ENCODE data around the gene SAMD4A.
A peak's percentile ranks its signal among the peaks of the same experiment; 100 is the strongest.

Gene SAMD4A

DNA sequence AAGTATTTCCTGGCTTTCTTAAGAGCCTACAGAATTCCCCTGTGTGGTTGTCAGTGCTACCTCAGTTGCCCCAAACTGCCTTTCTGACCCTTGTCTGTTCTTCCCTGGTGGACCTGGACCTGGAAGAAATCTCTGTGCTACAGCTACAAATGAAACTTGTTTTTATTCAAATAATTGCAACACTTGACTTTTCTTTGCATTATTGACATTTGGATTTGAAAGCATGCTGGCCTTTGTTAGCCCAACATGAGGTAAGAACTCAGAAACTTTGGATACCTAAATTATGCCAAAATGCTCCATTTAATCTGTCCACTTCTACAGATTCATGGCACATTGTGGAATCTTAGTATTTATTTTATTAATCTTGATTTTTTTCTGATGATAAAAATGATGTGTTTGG lies 142.9 kb downstream of the SAMD4A start:
- no peak for DNase-seq

DNA sequence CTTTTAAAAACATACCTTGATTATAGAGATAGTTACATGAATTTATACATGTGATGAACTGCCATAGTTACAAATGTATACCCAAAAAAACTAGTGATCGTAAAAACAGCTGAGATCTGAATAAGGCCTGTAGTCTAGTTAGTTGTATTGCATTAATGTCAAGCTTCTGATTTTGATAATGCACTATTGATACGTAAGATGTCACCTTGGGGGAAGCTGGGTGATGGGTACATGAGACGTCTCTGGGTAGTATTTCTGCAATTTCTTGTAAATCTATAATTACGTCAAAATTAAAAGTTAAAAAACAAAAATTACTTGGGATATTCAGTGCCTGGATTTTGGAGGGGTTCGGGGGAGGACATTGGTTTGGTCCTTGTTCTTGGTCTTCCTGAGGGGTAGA lies 144.4 kb downstream of the SAMD4A start:
- DNase-seq = no peak

DNA sequence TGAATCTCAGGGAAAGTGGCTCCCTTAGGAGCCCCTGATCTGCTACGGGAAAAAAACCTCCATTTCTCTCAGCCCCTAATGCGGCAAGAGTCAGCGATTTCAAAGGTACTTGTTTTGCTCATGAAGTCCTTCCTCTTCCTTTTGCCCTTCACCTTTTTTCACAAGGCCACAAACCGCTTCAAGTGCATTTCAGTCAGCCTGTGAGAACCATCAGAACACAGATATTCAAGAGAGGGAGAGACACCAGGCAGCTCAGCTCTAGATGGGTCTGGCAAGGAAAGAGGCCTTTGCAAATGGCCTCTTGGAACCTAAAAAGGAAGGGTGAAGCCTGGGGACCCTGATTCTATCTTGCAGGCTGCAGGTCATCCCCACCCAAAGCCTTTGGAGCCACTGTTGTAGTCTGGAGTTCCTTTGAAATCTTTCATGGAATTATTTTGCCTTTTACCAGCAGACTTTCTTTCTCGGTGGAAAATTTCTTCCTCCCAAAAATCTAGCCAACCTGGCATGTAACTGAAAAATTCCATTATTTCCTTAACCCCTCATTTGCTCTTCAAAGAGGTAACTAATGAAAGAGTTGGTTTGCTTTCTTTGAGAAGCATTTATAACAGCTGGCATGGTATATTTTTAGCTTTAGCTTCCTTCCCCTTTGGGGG lies 145.0 kb downstream of the SAMD4A start:
- DNase-seq = no peak

DNA sequence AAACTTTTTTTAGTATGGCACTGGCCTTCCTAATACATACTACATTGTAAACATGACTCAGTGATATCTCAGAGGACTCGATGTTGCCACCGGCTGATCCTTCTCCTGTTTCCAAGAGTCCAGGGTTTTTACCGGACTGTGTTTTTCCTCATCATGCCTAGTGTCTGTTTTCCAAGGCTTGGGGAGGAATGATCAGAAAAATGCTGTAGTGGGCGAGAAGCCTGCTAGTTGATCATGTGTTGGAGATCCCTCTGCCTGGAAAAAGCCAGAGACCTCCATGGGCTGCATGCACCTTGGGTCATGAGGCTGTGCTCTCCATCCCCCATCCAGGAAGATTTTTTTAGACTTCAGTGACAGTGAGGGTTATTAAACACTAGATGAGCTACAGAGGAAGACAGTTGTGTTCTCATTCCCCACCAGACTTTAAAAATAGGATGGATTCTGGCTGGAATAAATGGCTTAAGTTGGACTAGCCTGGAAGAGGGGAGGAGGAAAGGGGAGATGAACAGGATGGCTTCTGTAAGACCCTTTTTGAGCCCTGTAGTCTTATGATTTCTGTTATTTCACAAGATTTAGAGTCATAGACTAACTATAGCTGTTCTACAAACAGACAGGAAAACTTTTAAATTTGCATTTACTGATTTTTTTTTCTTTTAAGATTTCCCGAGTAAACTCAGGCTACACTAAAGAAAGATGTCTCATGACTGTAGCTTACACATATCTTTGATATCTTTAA lies 145.7 kb downstream of the SAMD4A start:
- no peak for DNase-seq

GRCh38 chr14:54713379-54713778 lies 146.5 kb downstream of the SAMD4A start:
- no peak for DNase-seq

DNA sequence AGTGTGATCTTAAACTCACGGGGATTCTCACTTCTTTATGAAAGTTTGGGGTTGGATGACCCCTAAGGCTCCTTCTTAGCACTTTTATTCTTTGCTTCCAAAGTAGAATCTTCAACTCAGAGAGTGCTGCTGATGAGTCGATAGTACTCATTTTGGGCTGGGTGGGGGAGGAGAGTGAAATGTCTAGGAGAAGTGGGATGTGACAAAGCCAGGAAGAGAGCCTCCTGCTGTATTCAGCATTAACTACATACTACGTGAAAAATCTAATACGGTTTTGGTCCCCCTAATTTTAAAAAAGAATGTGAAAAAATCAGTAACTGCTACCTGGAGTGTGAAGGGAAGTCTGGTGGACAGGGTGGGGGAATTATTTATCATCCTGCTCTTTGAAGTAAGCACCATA lies 148.3 kb downstream of the SAMD4A start:
- no peak for DNase-seq

- DNase-seq = no peak
Observed at GRCh38 chr14:54715811-54716210, 148.9 kb downstream of the SAMD4A start.

GRCh38 chr14:54716862-54717261 lies 149.9 kb downstream of the SAMD4A start:
- no peak for DNase-seq

GRCh38 chr14:54718046-54718445 lies 151.1 kb downstream of the SAMD4A start:
- no peak for DNase-seq

GRCh38 chr14:54719406-54719805 lies 152.5 kb downstream of the SAMD4A start:
- DNase-seq = no peak

GRCh38 chr14:54722791-54723432 lies 156.0 kb downstream of the SAMD4A start:
- DNase-seq = no peak

DNA sequence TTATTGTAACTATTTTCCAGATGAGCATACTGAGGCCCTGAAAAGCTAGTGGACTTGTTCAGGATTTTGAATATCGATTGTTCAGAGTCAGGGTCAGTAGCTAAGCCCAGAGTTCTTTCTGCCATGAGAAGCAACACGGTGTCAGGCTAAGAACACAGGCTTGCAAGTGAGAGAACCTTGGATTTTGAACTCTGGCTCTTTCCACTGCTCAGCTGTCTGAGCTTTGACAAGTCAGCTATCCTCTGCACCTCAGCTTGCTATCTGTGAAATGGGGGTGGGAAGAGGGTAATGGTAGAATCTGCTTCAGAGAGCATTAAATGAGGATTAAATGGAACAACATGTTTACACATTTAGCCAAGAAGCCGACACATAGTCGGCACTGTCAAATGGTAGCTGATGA lies 157.2 kb downstream of the SAMD4A start:
- DNase-seq = no peak

DNA sequence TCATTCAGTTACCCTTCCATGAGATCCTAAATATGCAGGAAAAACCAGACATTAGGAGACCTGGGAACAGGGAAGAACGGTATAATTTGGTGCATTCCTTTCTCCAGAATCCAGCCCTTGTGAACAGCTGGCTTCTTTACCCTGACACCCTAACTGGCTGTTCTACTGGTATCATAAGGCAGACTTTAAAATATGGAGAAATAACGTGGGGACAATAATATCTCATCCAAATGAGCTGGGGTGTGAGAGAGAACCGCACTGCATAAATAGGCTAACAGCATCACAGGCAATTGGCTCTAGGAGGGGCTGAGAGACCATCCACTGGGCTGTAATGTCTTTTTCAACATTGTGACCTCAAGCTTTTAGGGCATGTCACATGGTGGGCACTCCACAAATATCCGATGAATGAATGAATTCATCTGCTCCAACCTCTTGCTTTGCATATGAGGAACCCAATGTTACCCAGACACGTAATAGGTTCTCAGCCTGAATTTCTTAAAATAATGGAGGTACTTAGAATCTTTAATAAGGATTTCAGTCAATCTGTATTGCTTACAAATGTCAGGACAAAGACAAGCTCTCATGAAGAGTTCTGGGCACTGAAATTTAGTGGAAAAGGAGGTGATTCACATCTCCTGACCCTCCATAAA lies 157.9 kb downstream of the SAMD4A start:
- no peak for DNase-seq

GRCh38 chr14:54725998-54726397 lies 159.1 kb downstream of the SAMD4A start:
- no peak for DNase-seq

GRCh38 chr14:54727929-54728328 lies 161.0 kb downstream of the SAMD4A start:
- DNase-seq = no peak

- DNase-seq = no peak
Observed at GRCh38 chr14:54728700-54729527, 162.0 kb downstream of the SAMD4A start.

DNA sequence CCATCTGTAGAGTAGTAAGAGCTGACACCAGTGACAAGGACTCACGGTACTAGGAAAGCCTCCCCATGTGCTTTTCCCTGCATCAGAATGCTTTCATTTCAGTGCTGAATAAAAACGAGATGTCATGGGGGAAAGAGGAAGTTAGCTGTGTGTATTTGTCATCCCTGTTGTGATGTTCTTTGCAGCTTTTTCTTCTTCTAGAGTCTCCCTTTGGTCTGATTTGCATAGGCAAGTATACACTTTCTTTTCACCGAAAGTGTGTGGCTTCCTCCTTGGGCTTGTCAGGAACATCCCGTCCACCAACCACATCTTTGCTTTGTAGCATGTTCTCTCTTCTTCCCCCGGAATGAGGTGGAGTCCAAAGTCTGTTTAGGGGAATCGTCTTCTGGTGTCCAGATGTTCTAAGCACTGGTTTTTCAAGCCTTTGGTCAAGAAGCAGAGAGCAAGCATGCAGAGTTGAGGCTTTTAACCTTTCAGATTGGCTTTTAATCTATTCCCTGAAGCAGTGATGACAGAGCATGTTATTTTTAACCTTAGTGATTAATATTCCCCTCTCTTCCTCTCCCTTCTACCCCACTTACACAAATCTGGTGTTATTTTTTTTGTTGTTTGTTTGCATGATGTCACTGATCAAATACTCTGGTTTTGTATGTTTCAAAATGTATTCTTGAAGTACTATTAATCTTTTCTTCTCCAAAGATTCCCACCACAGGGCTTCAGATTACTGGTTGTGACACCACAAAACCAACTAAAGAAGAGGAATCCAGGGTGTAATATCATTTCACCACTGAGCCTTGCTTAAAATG lies 163.4 kb downstream of the SAMD4A start:
- peak; percentile 13 for DNase-seq

GRCh38 chr14:54734966-54735365 lies 168.0 kb downstream of the SAMD4A start:
- DNase-seq = no peak

- no peak for DNase-seq
Observed at GRCh38 chr14:54735424-54735823, 168.5 kb downstream of the SAMD4A start.

GRCh38 chr14:54737132-54737711 lies 170.3 kb downstream of the SAMD4A start:
- no peak for DNase-seq

GRCh38 chr14:54738009-54738408 lies 171.1 kb downstream of the SAMD4A start:
- no peak for DNase-seq

DNA sequence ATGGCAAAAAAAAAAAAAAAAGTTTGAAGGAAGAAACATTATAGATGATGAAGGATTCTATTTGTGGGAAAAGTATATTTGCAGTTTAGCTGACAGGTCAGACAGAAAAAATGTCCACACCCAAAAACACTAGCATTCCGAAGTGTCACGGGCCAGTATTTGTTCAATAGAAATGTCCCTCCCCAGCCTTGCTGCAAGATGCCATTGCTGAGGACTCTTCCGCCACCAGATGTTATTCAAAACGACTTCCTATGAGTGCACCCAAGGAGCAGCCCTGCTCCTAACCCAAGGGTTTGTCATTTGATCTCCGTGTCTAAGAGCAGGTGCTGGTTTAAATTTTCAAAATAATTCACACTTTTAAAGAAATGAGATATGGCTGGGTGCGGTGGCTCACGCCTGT lies 172.6 kb downstream of the SAMD4A start:
- DNase-seq = no peak
